ENCODE results near the gene KCNK6.

KCNK6 gene
- 15.9 to 26.5 reads per million in 2 donors for total RNA-seq

GRCh38 chr19:38319421-38320258 lies at the start of gene KCNK6:
KCNK6 (plus strand) TSS chr19:38319845; CDS start chr19:38319951, 106 bp downstream.
- peak; percentile 25 for DNase-seq

- no peak for DNase-seq
Measured at GRCh38 chr19:38270587-38271167, 49.0 kb upstream of the KCNK6 start.

- DNase-seq: no peak
Measured at GRCh38 chr19:38273499-38273898, 46.1 kb upstream of the KCNK6 start.

DNA sequence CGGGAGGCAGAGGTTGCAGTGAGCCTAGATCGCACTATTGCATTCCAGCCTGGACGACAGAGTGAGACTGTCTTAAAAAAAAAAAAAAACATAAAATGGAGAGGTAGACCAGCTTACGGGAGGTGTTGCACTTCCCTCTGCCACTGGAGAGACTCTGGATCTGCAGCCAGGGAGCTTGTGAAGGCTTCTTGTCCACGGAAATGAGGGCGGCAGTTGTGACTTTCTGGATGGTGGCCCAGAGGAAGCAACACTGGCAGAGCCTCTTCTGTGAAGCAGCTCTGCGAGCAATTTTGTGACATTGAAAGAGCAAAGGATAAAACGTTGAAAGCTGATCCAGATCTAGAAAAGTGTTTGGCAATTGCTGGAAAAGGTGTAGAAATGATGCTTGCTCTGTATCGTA lies 44.9 kb upstream of the KCNK6 start:
- DNase-seq: no peak

DNA sequence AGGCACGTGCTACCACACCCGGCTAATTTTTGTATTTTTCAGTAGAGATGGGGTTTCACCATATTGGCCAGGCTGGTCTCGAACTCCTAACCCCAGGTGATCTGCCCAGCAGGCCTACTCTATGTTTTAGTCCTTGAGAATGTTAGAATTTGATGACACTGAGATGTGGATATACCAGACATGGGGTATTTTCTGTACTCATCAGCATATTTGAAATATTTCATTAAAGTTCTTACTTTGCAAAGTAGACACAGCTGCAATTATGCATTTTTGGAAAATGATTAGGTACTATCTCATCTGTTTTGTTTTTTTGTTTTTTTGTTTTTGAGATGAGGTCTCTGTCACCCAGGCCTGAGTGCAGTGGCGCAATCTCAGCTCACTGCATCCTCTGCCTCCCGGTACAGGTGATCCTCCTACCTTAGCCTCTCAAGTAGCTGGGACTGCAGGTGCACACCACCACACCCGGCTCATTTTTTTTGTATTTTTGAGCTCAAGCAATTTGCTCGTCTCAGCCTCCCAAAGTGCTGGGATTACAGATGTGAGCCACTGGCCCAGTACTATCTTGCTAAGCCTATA lies 42.6 kb upstream of the KCNK6 start:
- DNase-seq: no peak

DNA sequence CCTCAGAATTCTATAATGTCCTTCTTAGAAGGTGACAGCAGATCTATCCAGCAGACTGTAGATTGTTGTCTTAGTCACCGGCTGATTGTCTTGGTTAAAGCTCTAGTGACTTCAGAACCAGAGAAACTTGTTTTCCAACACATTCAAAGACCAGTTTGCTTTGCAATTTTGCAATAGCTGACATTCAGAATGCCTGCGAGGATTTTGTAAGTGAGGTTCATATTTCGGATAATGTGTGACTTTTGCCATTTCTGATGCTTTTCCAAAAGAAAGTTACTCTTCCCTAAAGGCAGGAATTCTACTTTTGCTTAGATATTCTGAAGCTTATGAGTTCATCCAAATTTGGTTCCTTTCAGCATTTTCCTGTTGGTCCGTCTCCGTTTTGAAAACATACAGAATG lies 42.1 kb upstream of the KCNK6 start:
- no peak for DNase-seq

- DNase-seq: no peak
Measured at GRCh38 chr19:38277969-38278680, 41.5 kb upstream of the KCNK6 start.

- DNase-seq: no peak
Measured at GRCh38 chr19:38278751-38279150, 40.9 kb upstream of the KCNK6 start.

GRCh38 chr19:38280030-38280921 lies 39.4 kb upstream of the KCNK6 start:
- DNase-seq: no peak

- no peak for DNase-seq
Measured at GRCh38 chr19:38281811-38282566, 37.7 kb upstream of the KCNK6 start.

DNA sequence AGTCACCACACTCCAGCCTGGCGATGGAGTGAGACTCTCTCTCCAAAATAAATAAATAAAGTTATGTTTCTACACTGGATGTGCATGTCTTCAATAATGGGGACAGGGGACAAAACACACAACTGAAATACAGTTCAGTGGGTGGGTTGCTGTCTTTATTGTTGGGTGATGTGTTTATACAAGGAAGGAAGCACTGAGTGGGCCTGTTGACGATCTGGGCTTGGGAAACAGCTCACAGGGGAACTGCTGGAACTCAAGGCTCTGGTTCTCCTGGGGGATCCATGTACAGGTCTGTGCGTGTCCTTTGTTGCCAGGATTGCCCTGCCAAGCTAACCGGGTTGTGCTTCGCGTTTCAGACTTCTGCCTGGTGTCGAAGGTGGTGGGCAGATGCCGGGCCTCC lies 36.4 kb upstream of the KCNK6 start:
- DNase-seq: no peak

DNA sequence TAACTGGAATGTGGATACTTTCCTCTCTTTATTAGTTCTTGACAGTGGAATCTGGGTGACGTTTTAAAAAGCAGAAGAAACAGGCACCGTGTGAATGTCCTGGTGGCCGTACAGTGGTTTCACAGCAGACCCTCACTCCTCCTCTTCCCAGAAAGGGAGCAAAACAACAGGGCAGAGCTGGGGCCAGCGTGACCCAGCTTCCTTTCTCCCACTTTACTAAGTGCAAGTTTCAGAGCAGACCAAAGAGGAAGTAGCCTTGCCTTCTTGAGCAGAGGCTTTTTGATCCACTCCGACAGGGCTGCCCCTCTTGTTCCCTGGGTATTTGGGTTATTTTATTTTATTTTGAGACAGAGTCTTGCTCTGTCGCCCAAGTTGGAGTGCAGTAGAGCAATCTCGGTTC lies 35.2 kb upstream of the KCNK6 start:
- DNase-seq: no peak

DNA sequence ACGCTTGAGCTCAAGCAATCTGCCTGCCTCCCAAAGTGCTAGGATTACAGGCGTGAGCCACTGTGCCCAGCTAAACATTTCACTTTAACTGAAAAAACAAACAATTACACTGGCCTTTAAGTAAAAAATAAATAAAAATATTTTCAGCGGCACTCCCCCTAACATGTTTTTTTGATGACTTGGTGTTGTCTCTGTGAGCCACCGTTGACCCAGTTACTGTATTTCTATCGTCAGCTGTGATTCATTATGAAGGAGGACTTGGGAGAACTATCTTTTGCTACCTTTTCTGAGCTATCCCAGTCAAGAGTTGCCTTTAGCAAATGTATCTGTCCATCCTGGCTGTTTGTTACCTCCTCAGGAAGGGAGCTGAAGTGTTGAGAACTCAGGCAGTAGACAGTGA lies 34.1 kb upstream of the KCNK6 start:
- DNase-seq: no peak

DNA sequence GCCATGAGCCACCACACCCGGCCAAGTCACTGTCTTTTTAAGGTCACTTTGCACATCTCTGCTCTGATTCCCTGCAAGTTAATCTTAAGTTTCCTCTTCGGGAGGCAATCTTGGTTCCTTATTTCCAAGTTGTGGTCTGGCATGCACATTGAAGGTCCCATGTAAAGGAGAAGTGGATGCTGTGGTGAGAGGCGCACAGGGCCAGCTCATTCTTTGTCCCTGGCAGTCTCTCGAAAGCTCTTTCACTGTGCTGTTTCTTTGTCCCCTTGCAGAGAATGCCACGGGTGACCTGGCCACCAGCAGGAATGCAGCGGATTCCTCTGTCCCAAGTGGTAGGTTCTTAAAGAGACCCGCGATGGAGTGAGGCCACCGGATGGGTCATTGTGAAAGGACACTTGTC lies 32.0 kb upstream of the KCNK6 start:
- DNase-seq: no peak

DNA sequence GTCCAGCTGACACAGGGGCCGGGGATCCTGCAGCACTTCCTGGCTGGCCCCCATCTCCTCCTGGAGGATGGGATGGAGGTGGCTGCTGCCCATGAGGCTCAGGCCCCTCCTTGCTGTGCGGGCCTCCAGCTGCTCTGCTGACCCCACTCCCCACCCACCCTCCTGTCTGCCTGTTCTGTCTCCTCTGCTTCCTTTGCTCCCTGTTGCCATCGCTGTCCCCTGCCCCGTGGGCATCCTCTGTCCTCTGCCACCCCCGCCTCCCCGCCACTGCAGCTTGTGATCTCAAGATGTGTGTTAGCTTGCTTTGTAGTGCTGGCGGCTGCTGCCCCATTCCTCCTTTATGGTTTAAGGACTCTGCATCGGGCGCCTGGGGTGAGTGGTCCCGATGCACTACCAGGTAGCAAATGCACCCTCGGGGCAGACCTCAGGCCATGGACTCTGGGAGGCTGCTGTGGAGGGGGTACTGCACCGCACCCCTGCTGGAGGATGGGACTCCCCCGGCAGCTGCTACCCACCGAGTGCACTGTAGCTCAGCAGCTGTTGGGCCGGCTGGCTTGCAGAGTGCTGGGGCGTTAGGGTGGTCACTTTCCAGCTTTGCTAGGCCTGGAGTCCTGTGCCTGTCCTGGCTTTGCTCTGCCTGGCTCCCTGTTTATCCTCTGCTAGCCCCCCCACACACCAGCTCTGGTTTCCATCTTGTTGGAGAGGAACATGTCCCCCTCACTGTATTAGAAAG lies 31.4 kb upstream of the KCNK6 start:
- no peak for DNase-seq

DNA sequence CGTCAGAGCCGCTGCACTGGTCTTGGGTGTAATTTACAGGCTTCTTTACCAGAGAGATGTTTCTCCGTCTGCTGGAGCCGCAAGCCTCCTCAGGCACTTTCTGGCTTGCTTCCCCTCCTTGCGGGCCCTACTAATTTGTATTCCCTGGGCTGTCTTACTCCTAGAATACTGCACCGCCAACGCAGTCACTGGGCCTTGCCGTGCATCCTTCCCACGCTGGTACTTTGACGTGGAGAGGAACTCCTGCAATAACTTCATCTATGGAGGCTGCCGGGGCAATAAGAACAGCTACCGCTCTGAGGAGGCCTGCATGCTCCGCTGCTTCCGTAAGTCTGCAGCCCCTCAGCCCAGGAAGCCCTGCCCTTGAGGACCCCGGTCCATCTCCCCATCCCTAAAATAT lies 29.7 kb upstream of the KCNK6 start:
- no peak for DNase-seq

DNA sequence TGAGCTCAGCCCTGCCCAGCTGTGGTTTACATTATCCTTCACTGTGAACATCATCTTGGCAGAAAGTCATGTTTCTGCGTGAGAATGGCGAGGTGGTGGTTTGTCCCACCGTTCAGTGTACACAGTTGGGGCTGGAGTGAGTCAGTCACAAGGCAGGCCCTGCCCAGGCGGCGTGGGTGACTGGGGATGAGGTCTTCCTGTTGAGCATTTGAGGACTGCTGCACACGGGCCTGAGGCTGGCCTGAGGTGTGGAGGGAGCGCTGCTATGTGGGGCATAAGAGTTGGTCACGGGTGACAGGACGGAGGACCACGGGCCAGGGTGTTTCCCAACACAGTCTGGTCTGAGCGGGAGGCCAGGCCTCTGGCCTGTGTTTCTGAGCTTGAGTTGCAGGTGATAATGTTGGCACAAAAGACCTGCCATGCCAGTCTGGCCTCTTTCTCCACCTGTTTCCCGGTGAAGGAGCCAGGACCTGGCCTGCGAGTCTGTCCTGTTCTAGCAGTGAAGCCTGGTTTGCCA lies 29.0 kb upstream of the KCNK6 start:
- no peak for DNase-seq

DNA sequence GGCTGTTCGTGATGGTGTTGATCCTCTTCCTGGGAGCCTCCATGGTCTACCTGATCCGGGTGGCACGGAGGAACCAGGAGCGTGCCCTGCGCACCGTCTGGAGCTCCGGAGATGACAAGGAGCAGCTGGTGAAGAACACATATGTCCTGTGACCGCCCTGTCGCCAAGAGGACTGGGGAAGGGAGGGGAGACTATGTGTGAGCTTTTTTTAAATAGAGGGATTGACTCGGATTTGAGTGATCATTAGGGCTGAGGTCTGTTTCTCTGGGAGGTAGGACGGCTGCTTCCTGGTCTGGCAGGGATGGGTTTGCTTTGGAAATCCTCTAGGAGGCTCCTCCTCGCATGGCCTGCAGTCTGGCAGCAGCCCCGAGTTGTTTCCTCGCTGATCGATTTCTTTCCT lies 27.8 kb upstream of the KCNK6 start:
- DNase-seq: no peak

DNA sequence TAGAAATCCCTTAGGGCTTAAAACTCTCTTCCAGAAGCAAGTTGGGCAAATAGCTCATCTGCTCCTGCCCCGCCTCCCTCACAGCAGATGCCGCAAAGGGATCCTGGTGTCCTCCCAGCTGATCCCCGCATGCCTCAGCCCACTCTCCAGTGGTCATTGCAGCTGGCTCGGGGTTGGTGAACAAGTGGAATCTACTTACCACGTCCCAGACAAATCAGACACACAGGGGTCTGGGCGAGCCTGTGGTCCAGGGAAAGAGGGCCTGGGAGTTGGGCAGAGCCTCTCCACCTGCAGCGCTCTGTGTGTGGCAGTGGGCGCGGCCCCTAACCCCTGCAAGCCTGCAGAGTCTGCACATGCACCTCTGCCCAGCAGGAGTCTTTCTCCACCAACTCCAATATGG lies 26.4 kb upstream of the KCNK6 start:
- no peak for DNase-seq

- DNase-seq: no peak
Measured at GRCh38 chr19:38294090-38294489, 25.6 kb upstream of the KCNK6 start.

Measured in T-helper 9 cell (primary cell).